ENCODE measurements around the gene FARSA.
"Not testable (repeated sequence)": the region's sequence is repeated elsewhere in the genome, so short reads cannot be mapped to it uniquely, and the experiment has no call there.

Gene FARSA

DNA sequence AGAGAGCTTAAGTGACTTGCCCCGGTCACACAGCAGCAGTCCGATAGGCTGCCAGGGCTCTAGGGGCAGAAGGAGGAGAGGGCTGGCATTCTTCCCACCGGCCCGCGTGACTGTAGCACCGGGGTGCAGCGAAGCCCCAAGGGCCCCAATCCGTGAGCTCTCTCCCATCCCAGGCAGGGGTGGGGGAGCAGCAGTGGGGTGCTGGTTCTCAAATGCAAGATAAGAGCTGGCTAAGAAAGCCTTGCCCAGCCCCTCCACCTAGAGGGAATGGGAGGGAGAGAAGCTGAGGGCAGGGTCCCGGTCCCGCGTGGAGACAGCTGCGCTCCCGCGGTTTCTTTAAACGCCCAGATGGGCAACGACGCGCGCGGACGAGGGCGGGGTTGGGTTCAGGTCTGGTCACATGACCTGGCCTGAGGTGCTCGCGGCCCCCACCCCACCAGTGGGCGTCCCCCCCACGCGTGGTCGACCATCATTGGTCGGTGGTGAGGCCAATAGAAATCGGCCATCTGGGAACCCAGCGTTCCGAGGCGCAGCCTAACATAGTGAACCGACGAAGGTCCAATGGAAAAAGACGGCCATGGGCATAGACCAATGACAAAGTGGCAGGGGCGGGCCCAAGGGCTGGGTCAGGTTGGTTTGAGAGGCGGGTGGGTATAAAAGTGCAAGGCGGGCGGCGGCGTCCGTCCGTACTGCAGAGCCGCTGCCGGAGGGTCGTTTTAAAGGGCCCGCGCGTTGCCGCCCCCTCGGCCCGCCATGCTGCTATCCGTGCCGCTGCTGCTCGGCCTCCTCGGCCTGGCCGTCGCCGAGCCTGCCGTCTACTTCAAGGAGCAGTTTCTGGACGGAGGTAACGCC lies 4.6 kb upstream of the FARSA start, which contains the start of gene CALR:
Gene CALR (plus strand): TSS at position 683 of the 852 bp plus-strand sequence. CDS start 71 bp downstream, at position 754.
- peak; percentile 99 for DNase-seq (ENCODE audit: low read depth, low spot score)

- no peak for DNase-seq (ENCODE audit: low read depth, low spot score)
These were observed 3.8 kb upstream of the FARSA start for GRCh38 chr19:12937093-12937926.

- no peak for DNase-seq (ENCODE audit: low read depth, low spot score)
These were observed 3.1 kb upstream of the FARSA start for GRCh38 chr19:12936582-12936981.

DNA sequence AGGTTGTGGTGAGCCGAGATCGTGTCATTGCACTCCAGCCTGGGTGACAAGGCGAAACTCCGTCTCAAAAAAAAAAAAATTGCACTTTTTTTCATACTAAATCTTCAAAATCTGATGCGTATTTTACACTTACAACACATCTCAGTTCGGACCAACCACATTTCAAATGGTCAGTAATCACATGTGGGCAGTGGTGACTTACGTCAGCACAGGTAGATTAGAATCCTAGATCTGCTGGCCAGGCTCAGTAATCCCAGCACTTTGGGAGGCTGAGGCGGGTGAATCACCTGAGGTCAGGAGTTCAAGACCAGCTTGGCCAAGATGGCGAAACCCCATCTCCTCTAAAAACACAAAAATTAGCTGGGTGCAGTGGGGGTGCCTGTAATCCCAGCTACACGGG lies 1.6 kb upstream of the FARSA start:
- DNase-seq (ENCODE audit: low read depth, low spot score): no peak

DNA sequence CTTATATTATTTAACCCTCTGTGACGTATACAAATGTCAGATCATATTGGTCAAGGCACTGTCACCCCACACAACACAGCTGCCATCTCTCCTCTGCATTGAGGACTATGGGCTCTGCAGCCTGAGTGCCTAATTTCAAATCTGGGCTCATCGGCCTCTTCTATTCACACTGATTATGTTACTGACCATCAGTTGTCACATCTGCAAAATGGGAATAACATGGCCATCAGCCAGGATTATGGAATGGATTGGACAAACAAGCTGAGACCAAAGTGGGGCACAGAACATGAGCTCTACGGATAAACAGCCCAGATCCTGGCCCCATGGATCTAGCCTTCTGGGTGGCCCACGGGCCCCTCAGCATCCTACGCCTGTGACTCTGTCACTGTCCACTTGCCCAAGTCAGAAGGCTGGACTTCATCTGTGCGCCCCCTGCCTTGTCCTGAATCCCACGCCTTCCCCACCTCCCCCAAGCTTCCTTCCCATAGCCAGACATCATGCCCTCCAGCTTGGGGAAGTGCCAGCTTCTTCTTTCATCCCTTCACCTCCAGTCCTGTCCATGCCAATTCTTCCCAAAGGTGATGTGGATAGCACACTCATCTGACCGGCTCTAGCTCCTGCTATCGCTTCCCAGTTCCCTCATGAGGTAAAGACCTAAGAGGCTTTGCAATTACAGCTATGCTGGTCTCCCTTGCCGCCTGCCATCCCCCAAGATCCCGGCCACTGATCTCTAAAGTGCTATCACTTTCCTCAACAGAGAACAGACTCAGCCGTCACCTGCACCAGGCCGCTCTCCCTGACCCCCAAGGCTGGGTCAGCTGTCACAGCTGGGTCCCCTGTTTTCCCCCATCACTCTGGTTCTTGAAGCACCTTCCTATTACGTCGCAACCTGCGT lies 872 bp downstream of the FARSA start:
- no peak for DNase-seq (ENCODE audit: low read depth, low spot score)

GRCh38 chr19:12930002-12930645 lies 3.4 kb downstream of the FARSA start:
- no peak for DNase-seq (ENCODE audit: low read depth, low spot score)

DNA sequence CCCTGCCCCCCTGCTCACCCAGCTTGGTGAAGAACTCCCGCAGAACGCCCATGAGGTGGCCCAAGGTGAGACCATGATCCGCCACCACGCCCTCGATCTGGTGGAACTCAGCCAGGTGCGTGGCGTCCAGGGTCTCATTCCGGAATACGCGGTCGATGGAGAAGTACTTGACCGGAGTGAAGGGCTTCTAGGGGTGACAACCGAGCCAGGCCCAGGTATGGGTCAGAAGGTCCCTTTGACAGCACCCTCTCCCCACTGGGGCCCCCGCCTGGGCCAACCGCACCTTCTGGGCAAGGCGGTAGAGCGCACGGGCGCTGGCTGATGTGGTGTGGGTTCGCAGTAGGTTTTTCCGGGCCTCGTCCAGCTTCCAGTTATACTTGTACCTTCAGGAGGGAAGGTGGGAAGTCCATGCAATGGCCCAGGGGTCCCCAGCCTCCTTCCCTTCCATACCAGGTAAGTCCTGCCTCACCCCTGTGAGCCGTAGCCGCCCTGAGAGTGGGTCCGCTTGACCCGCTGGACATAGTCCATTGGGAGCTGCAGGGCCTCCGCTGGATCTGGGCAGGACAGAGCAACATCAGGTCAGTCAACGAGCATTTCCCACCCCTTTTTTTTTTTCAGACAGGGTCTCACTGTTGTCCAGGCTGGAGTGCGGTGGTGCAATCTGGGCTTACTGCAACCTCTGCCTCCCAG lies 8.7 kb downstream of the FARSA start:
- DNase-seq (ENCODE audit: low read depth, low spot score): no peak

GRCh38 chr19:12922959-12923358 lies 10.6 kb downstream of the FARSA start:
- no peak for DNase-seq (ENCODE audit: low read depth, low spot score)

- DNase-seq (ENCODE audit: low read depth, low spot score): no peak
These were observed 12.5 kb downstream of the FARSA start for GRCh38 chr19:12921047-12921446.

DNA sequence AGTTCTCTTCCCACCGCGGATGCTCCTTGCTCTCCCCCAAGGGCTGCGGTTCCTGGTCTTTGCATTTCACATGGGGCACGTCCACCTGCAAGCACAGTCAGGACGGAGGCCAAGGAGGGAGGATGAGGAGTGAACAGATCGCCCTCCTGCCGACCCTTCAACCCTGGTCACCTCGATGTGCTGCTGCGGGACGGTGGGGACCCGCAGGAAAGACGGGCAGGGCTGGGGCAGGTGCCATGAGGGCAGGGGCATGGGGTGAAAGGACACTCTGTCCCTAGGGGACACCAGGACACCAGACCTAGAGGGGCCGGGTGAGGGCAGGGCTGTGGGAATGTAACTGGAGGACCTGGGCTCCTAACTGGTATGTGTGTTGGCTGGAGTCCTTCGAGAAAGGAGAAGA lies 15.3 kb downstream of the FARSA start:
- DNase-seq (ENCODE audit: low read depth, low spot score): no peak

DNA sequence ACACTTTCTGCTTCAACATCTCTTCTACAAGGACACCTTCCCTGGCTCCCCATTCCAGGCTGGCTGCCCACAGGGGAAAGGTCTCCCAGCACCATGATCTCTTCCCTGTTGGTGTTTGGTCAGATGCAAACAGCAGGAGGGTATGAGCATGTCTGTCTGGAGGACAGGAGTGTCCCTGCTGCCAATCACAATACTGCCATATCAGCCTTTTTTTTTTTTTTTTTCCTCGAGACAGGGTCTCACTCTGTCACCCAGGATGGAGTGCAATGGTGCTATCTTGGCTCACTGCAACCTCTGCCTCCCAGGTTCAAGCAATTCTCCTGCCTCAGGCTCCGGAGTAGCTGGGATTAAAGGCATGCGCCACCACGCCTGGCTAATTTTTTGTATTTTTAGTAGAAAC lies 17.7 kb downstream of the FARSA start:
- not testable (repeated sequence) for DNase-seq (ENCODE audit: low read depth, low spot score)

DNA sequence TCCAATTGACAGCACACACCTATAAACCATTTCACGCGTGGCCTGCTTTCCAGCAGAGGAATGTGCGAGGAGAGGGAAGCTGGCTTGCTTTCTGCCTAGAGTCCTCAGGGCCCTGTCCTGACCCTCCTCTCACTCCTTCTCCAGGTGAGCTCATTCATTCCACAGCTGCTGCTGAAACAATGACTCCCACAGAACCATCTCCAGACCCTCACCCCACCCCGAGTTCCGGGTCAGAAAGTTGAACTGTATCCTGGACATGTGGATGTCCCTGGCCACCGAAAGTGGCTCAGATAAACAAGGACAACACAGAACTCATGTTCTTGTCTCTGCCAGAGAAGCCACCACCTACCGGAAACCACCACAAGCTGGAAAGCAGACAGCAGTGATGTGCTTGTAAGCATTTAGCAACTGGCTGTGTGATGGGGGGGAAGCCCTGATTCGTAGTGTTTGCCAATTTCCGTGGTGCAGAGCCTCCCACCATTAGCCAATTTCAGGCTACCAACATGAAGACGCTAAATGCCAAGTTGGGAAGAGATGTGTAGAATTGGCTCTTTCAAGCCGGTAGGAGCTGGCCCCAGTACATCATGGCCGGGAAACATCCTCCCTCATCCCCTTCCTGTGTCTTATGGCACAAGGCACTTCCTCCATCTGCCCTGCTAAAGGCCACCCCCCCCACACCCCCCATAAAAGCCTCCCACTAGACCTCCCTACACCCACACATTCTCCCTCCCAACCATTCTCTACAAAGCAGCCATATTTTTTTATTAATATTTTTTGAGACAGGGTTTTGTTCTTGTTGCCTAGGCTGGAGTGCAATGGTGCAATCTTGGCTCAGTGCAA lies 19.4 kb downstream of the FARSA start:
- no peak for DNase-seq (ENCODE audit: low read depth, low spot score)

- no peak for DNase-seq (ENCODE audit: low read depth, low spot score)
These were observed 20.4 kb downstream of the FARSA start for GRCh38 chr19:12913011-12913561.

DNA sequence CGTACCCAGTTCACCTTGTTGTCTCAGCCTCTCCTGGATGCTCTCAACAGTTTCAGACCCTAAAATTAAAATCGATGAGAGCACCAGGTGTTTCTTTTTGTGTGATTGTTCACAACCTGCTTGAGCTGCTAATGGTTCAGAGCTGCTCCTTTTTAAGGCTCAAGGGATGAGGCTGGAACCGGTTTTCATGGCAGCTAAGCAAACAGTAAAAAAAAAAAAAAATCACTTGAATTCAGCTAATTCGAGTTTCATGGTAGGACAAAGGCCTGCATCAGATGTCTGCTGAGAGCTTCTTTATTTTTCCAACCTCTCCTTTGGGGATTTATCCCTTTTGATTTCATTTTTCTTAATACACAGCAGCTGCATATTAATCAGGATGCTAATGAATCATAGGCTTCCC lies 20.9 kb downstream of the FARSA start:
- DNase-seq (ENCODE audit: low read depth, low spot score): no peak

GRCh38 chr19:12907166-12907565 lies 26.3 kb downstream of the FARSA start:
- DNase-seq (ENCODE audit: low read depth, low spot score): no peak

DNA sequence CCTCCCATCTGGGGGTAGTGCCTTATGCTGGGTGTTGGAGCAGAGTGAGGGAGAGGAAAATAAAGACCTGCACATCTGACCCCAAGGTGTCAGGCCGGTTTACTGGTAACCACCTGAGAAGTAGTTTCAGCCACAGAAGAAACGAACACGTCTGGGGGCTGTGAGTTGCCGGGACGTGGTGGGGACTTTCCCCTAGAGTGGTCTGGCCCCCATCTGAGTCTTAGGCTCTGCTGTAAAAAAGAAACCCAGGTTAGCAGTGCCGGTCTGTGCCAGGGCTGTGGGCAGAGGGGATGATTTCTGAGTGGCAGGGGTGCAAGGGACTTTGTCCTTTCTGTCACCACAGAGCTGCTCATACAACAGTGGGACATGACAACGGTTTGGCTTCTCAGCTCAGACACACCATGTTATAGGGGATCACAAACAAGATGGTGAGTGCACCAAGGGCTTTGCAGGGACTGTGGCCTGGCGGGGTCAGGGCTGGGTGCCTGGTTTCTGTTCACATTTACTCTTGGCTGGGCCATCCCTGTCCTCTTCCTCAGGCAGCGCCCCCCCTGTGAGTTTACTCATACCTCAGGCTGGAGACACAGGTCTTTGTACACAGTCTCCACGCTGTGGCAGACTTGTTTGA lies 33.5 kb downstream of the FARSA start:
- DNase-seq (ENCODE audit: low read depth, low spot score): no peak

GRCh38 chr19:12896460-12896859 lies 37.1 kb downstream of the FARSA start:
- DNase-seq (ENCODE audit: low read depth, low spot score): no peak

GRCh38 chr19:12893582-12893981 lies 39.9 kb downstream of the FARSA start:
- DNase-seq (ENCODE audit: low read depth, low spot score): no peak

- DNase-seq (ENCODE audit: low read depth, low spot score): no peak
These were observed 41.9 kb downstream of the FARSA start for GRCh38 chr19:12891553-12892021.

All from smooth muscle cell of the brain vasculature (primary cell).